ENCODE data around the gene ISYNA1.

DNA sequence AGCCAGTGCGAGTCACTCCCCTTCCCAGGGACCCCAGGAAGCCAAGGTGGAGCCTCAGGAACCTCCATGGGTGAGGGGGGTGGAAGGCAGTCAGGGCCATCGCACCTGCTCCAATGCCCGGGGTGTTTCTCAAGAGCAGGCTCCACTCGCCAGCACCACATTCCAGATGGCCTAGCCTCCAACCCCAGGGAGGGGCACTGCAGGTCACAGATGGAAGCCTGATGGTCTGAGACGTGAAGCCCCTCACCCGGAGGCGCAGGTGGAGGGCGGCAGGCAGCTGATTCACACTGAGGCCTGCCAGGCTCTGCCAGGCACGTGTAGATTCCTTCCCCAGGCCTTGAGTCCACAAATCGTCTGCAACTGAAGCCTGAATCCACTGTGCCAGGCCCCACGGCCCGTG is 23.0 kb upstream of the ISYNA1 start:
- TF ChIP-seq GABPB1 (CRISPR knock-in tag; IDR thresholded peaks at IDR 0.05) (no peak), FOXK1 (CRISPR knock-in tag; IDR thresholded peaks at IDR 0.05) (no peak), ATF1 (CRISPR knock-in tag; IDR thresholded peaks at IDR 0.05) (no peak), GTF2I (CRISPR knock-in tag; conservative IDR thresholded peaks at IDR 0.05) (no peak)
- TF ChIP-seq, protein P1, sequence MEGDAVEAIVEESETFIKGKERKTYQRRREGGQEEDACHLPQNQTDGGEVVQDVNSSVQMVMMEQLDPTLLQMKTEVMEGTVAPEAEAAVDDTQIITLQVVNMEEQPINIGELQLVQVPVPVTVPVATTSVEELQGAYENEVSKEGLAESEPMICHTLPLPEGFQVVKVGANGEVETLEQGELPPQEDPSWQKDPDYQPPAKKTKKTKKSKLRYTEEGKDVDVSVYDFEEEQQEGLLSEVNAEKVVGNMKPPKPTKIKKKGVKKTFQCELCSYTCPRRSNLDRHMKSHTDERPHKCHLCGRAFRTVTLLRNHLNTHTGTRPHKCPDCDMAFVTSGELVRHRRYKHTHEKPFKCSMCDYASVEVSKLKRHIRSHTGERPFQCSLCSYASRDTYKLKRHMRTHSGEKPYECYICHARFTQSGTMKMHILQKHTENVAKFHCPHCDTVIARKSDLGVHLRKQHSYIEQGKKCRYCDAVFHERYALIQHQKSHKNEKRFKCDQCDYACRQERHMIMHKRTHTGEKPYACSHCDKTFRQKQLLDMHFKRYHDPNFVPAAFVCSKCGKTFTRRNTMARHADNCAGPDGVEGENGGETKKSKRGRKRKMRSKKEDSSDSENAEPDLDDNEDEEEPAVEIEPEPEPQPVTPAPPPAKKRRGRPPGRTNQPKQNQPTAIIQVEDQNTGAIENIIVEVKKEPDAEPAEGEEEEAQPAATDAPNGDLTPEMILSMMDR (IDR thresholded peaks at IDR 0.05), result no peak

Measured in WTC11 (cell line).